SK-N-MC (cell line): Measurements from ENCODE around the gene FREM2.

Experiments used
- EZH2 ChIP-seq: fragments of 200-600 bp; sonication (generic); IDR thresholded peaks from one replicate; pipeline ENCODE4 v1.6.1; 2017; ENCODE audit warnings: antibody characterized with exemption
- POLR2AphosphoS5 ChIP-seq: IDR thresholded peaks from 2 replicates; pipeline ENCODE4 v1.6.1; 2012; ENCODE audit warnings: mild to moderate bottlenecking, low read depth, low read length, borderline replicate concordance

GRCh38 chr13:38680912-38681311 is 6.0 kb upstream of the FREM2 start:
- TF ChIP-seq POLR2AphosphoS5 (no peak), EZH2 (no peak)
